Transverse colon (tissue), 3 donors: ENCODE data around the gene ULBP2.

ENCODE experiments used
- POLR2A ChIP-seq: fragments of 450-650 bp; IDR thresholded peaks from one replicate; pipeline ENCODE4 v1.6.1; 2016; ENCODE audit warnings: antibody characterized with exemption, mild to moderate bottlenecking, moderate library complexity
- TF ChIP-seq, protein P1 (sequence below), 5 experiments: fragments of 200-600 bp in 3 of 5; fragments of 450-650 bp in 2 of 5; sonication (generic) in 3 of 5; IDR thresholded peaks; 1 replicate in 2 of 5; 2 replicates in 3 of 5; pipeline ENCODE4 v1.5.1; 2016 to 2017; ENCODE audit warnings: antibody characterized with exemption in 5 of 5, inconsistent platforms in 3 of 5, mild to moderate bottlenecking in 2 of 5, moderate library complexity in 1 of 5

DNA sequence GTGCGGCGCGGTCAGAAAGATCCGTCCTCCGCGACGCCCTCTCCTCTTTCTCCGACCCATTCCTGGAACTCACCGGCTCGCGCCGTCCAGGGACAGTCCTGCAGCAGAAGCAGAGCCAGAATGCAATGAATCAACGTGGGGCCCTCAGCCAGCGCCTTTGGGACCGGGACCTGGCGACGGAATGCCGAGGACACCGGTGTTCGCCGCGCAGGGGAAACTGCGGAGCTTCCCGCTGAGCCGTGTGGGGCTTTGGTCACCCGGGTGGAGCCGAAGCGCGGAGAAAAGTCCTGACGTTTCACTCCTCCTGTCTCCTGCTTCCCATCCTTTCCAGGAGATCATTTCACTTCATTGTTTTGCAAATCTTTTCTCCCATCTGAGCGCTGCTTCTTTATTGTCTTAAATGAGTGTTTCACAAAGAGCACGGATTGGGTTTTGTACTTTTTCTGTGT, 48.4 kb downstream of the ULBP2 start:
- TF ChIP-seq, protein P1, sequence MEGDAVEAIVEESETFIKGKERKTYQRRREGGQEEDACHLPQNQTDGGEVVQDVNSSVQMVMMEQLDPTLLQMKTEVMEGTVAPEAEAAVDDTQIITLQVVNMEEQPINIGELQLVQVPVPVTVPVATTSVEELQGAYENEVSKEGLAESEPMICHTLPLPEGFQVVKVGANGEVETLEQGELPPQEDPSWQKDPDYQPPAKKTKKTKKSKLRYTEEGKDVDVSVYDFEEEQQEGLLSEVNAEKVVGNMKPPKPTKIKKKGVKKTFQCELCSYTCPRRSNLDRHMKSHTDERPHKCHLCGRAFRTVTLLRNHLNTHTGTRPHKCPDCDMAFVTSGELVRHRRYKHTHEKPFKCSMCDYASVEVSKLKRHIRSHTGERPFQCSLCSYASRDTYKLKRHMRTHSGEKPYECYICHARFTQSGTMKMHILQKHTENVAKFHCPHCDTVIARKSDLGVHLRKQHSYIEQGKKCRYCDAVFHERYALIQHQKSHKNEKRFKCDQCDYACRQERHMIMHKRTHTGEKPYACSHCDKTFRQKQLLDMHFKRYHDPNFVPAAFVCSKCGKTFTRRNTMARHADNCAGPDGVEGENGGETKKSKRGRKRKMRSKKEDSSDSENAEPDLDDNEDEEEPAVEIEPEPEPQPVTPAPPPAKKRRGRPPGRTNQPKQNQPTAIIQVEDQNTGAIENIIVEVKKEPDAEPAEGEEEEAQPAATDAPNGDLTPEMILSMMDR (IDR thresholded peaks at IDR 0.05), result no peak
- TF ChIP-seq POLR2A, result no peak
